DMS79 treated with DMSO at 0.1 percent for 48 hours (cell line): ENCODE measurements around the gene INO80D.
A peak's percentile ranks its signal among the peaks of the same experiment; 100 is the strongest.
"Not testable (repeated sequence)": the region's sequence is repeated elsewhere in the genome, so short reads cannot be mapped to it uniquely, and the experiment has no call there.

Experiments used
- DNase-seq: peaks from one replicate; lab custom pipeline; 2025; lab: John Stamatoyannopoulos, UW

Gene INO80D, protein sequence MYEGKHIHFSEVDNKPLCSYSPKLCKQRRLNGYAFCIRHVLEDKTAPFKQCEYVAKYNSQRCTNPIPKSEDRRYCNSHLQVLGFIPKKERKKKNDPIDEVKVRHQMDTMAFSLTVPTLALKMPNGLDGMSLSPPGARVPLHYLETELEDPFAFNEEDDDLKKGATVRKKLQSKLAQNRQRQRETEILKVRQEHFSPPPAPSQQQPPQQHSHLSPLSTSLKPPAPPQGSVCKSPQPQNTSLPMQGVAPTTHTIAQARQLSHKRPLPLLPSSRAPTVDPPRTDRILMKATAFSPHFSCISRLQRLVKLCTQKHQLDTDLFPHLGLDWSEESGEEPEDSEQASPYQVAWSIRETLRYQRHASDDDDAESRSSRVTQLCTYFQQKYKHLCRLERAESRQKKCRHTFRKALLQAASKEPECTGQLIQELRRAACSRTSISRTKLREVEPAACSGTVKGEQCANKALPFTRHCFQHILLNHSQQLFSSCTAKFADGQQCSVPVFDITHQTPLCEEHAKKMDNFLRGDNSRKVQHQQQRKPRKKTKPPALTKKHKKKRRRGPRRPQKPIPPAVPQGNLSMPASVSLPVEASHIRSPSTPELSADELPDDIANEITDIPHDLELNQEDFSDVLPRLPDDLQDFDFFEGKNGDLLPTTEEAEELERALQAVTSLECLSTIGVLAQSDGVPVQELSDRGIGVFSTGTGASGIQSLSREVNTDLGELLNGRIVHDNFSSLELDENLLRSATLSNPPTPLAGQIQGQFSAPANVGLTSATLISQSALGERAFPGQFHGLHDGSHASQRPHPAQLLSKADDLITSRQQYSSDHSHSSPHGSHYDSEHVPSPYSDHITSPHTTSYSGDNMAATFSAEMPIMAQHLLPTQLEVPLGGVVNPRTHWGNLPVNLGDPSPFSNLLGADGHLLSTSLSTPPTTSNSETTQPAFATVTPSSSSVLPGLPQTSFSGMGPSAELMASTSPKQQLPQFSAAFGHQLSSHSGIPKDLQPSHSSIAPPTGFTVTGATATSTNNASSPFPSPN

DNA sequence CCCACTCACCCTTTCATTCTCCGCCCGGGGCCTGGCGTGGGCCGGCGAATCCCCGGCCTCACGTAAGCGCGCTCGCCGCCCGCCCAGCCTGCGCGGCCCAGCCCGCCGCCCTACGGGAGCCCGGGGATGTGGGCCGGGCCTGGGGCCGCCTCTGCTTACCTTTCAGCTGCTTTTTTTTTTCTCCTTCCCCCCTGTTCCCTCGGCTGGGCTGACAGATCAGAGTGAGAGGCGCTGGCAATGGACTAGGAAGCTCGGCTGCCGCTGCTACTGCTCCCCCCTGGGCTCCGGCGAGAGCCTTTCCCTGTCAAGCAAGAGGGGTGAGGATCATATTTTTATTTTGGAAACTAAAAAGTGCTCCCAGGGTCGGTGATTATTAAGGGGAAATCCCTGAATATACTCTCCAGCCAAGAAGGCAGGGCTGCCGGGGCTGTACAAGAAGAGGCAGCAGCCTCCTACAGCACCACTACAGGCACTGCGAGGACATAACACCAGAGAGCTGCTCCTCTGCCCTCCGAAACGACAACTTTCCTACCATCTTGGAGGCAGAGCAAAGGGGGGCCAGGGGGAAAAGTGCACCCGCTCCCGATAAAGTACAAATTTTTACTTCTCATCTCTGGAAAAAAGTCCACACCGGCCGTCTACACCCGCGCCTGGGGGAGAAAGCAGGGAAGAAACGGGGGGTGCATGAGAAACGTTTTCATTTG lies at the start of gene INO80D:
TSS of gene INO80D (minus strand) at position 433 of the 704 bp plus-strand sequence. CDS start 23,158 bp downstream, outside the sequence.
- DNase-seq: peak; percentile 80

DNA sequence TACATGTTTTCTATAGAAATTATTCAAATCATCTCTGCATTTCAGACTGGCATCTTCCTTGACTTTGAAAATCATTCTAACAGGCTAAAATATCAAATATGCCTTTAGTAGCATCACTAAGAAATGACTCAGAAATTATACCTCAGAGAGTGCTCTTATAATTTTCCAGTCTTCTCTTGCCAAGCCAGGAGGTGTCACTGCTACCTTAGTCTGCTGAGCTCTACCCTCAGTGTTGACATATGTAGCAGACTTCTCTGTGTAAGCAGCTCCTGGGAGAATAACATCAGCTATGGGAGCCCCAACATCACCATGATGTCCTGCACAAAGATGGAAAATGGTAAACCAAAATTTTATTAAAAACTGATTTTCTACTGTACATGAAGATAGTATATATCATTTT lies 41.7 kb upstream of the INO80D start:
- no peak for DNase-seq

DNA sequence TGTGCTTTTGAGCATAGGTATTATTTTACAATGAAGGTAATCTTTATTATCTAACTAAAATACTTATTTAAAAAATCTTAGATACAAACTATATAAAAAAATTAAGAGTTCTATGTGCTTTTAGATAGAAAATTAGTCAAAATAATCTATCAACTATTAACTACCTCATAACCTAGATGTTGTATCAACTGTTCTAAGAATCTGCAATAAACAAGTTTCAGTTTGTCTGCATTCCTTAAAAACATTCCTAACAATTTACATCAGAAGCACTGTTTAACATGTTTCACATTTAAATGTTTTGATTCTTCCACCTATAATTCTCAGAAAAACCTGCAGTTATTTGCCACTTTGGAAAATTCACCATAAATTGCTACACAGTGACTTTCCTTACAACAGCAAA lies 39.9 kb upstream of the INO80D start:
- DNase-seq: no peak

DNA sequence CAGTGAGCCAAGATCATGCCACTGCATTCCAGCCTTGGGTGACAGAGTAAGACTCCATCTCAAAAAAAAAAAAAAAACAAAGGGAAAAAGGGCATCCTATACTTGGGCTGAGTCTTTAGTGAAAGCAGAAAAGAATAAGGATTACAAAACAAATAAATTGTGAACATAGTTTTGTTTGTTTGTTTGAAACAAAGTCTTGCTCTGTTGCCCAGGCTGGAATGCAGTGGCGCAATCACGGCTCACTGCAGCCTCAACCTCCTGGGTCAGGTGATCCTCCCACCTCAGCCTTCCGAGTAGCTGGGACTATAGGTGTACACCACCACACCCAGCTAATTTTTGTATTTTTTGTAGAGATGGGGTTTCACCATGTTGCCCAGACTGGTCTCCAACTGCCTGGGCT lies 36.6 kb upstream of the INO80D start:
- DNase-seq: not testable (repeated sequence)

DNA sequence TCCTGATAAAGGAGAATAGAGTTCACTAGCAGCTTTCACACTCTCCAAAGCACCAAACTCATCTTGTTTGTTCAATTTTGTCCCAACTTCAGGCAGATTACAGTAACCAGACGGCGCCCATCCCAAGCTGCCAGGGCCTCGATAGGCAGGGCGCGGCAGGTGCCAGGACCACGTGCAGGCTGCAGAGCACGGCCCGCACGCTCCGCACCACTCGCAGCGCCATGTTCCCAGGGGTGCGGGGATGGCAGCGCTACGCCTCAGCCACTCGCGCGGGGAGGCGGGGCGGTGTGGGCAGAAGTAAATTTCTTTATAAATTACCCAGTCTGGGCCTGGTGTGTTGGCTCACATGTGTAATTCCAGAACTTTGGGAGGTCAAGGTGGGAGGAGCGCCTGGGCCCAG lies 30.3 kb upstream of the INO80D start:
- no peak for DNase-seq

DNA sequence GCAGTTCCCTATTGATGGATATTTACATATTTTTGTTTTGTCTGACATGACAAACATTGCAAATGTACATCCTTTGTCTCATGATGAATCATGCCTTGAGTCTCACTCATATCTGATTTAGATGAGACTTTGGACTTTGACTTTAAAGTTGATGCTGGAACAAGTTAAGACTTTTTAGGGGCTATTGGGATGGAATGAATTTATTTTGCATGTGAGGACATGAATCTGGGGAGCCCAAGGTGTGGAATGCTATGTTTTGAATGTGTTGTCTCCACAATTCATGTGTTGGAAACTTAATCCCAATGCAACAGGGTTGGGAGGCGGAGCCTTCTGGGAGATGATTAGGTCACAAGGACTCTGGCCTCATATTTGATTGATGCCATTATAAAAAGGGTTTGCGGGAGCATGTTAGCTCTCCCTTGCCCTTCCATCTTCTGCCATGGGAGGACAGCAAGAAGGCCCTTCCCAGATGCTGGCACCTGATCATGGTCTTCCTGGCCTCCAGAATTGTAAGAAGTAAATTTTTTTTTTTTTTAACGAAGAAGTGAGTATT lies 29.1 kb upstream of the INO80D start:
- no peak for DNase-seq

DNA sequence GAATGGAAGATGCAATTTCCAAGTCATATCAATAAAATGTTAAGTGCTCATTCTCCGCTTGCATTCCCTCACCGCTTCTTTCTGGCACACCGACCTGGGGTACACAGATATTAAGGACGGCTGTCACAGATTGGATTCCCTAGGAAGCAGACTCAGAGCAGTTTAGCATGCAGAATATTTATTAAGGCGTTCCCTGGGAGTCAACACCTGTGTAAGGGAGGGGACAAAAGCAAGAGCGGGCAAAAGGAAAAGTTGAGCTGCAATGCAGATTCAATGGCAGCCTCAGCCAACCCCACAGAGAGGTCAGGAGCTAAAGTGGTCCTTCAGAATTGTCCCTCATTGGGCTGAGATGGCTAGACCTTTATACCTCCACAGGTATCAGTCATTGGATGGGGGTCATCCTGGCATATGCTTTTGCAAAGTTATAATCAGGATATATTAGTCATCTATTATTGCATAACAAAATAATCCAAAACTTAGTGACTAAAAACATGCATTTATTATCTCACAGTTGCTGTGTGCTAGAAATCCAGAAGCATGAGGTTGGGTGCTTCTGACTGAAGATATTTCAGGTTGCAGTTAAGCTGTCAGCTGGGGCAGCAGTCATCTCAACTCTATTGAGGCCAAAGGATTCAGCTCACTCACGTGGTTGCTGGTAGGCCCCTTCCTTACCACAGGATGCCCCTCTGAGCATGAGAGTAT lies 27.0 kb upstream of the INO80D start:
- DNase-seq: no peak

DNA sequence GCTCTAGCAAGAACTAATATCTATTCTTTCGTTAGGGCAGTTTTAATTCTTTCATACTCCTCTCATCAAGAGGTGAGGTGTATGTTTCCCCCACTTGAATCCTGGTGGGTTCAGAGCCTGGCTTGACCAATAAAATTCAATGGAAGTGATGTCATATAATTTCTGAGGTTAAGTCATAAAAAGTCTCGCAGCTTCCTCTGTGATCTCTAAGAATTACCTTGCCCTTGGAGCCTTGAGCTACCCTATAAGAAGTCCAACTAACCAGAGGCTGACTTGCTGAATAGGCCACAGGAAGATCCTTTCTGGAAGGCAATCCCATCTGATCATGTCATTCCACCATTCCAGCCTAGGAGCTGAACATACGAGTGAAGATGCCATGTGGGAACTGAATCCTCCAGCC lies 26.1 kb upstream of the INO80D start:
- DNase-seq: no peak

DNA sequence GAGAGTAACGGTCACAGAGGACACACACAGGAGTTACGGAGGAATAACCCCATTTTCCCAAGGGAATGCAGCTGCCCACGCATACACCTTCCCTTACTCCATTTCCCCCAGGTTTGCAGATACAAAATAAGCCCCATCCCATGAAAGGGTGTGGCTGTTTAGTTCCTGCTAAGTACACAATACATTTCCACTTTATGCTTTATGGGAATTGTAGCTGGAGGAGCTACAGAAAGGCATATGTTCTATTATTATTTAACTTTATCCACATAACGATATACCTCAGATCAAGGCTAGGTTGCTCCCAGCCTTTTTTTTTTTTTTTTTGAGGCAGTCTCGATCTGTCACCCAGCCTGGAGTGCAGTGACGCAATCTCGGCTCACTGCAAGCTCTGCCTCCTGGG lies 22.7 kb upstream of the INO80D start:
- DNase-seq: no peak

DNA sequence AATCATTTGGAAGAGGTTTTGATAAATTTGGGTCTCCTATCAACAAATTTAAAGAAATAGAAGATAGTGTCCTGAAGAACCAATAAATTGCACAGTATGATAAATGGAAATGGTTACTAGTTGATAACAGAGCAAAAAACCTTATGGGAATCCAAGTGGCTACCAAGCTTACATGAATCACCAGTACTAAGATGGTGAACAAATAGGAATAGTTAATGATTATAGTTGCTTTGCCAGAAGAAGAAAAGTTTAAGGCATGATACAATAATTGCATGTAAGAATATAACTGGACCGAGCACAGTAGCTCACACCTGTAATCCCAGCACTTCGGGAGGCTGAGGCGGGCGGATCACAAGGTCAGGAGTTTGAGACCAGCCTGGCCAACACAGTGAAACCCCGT lies 19.6 kb upstream of the INO80D start:
- no peak for DNase-seq

DNA sequence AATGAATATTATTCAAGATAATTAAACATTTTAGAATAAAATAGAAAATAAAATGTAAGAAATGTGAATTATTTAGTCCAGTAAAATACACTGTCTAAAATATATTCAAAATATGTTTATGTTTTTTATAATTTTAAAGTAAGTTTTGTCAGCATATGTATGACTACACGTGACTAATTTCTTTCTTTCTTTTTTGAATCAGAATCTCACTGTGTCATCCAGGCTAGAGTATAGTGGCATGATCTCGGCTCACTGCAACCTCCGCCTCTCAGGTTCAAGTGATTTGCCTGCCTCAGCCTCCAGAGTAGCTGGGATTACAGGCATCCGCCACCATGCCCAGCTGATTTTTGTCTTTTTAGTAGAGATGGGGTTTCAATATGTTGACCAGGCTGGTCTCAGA lies 19.1 kb upstream of the INO80D start:
- DNase-seq: no peak

DNA sequence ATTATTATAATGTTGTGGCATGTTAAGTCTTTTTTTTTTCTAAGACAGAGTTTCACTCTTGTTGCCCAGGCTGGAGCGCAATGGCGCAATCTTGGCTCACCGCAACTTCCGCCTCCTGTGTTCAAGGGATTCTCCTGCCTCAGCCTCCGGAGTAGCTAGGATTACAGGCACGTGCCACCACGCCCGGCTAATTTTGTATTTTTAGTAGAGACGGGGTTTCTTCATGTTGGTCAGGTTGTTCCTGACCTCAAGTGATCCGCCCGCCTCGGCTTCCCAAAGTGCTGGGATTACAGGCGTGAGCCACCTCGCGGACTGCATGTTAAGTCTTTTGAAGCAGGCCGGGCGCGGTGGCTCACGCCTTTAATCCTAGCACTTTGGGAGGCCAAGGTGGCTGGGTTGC lies 12.9 kb upstream of the INO80D start:
- not testable (repeated sequence) for DNase-seq

DNA sequence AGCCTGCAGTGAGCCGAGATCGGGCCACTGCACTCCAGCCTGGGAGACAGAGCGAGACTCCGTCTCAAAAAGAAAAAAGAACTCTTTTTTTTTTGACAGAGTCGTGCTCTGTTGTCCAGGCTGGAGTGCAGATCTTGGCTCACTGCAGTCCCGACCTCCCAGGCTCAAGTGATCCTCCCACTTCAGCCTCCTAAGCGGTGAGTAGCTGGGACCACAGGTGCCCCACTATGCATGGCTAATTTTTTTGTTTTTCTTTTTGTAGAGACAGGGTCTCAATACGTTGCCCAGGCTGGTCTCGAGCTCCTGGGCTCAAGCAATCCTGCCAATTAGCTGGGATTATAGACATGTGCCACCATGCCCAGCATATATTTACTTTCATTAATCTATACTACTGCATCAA lies 12.5 kb upstream of the INO80D start:
- DNase-seq: no peak

DNA sequence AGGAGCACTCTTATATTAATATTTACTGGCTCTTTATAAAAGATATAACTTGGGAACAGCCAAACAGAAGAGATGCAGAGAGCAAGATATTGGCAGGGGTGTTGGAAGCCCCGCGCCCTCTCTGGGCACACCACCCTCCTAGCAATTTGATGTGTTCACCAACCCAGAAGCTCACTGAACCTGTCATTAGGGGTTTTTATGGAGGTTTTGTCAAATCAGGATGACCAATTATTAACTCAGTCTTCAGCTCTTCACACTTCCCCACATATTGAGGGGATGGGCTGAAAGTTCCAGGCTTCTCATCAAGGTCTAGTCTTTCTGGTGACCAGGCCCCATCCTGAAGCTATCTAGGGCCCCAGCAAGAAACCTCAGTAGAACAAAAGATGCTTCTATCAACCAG lies 10.9 kb upstream of the INO80D start:
- DNase-seq: no peak

DNA sequence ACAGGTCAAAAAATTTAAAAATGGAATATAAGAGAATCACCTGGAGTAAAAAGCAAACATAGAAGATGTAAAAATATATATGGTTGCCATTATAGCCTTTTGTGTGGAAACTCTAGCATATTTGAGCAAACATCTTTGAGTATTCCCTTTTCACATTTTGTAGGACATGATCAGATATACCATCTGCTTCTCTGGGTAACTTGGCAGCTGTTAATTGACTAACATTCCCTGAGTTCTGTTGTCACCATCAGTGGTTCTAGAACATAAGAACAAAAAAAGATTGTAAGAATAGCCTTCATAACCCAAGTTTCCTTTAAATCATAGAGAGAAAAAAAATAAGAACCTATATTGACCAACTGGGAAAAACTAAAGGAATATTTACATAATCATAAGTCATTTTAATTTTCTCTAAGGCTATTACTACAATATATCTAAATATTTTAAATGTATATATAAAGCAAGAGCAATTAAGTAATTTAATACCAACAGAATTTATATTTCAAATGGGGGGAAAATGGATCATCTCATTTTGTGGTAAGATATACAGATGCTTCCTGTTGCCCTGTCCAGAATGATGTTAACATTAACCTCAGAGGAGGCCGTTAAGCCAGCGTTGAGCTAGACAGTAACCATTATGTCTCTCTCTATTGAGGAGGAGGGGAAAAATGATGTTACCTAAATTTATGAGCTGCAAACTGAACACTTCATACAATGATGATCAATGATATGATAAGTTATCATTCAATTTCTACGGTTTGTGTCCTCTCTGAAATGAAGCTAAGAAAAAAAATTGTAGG lies 9.8 kb upstream of the INO80D start:
- no peak for DNase-seq

DNA sequence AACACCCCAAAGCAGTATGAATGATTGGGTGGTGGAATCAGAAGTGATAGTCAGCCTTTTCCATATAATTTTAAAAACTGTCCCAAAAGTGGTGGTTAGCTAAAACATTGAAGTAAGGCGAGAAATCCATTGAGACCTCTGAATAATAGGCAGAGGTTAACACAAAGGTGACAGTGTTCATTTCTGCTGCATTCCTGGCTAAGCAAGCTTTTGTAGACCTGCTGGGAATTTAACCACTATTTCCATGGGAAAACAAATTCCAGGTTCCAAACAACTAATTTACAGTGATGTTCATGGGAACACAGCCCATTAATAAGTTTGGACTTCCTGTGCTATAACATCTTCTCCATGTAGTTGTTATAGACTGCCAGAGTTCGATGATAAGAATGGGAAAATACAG lies 6.3 kb upstream of the INO80D start:
- no peak for DNase-seq

DNA sequence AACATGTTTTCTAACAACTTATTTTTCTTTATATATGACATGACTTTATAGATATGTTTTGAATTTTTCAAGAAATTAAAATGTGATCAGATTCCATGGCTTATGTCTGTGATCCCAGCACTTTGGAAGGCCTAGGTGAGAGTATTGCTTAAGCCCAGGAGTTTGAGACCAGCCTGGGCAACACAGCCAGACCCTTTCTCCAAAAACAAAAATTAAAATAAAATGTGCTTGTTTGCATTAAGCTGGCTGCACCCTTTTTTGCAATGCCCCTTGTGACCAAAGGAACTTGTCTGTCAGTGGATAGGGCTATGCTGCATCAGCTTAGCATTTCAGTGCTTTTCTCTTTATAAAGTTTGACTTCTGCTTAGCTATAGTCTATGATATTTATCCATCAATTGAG lies 2.3 kb upstream of the INO80D start:
- no peak for DNase-seq

DNA sequence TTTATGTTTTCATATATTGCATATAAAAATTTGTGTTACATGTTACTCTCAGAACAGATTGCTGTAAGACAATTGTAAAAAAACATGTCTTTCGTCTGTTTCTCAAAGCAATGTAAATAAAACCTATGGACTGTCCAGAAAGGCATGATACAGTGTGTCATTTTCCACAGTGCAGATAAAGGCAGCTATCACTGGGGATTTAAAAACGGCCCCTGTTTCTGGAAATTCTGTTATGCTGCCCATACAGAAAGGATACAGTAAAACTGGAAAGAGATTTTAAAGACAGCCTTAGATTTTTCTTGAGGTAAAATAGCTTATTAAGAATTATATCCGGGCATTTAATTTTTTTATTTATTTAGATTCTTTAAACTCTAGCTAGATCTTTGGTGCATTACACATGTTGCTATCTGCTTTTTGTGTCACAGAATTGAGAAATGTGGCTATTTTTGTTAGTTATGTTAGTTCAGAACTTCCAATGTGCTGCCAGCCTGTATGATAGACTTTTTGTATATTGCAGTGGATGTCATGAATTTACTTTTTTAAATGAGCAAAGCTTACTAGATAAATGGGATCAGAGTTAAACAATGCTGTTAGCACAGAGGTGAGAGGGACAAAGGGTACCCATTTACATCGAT lies 859 bp upstream of the INO80D start:
- peak; percentile 46 for DNase-seq

DNA sequence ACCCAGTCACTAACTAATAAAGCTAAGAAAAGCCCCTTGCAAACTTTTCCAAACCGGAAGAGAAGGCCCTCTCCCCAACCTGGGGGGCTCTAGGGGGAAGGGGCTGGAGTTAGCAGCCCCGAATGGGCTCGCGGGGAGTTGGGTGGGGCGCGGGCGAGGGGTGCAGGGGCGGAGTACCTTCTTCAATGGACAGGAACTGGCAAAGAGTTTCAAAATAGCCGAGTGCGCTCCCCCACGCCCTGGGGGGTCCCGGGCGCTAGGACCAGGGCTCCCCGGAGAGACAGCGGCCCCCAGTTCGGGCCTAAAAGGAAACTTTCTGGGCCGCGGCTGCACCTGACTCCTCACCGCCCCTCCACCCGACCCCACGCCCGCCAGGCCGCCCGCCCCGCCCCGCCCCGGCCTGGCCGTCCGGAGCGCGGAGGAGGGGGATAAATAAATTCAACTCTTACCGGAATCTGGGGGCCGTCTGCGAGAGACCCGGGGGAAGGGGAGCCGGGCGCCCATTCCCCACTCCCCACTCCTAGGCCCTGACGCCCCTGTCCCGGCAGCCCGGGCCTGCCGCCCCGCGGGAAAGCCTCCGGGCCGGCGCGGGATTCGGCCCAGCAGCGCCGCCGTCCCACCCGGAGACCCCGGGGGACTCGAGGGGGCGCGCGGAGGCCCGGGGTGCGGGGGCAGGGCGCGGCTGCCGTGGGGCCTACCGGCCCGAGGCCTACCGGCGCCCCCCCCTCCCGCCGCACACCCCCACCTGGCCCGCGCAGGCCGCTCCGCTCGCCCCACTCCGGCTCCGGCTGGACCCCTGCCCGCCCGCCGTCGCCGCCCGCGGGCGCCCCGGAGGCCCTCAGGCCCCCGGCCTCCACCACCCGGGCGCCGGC lies 868 bp downstream of the INO80D start:
- no peak for DNase-seq
